ENCODE results near the gene SV2A.

GRCh38 chr1:149933208-149933607 is 15.6 kb upstream of the SV2A start:
- no peak for TF ChIP-seq CTCF (IDR thresholded peaks at IDR 0.05)
- TF ChIP-seq EP300 (IDR thresholded peaks at IDR 0.05): no peak
- TF ChIP-seq POLR2A (IDR thresholded peaks at IDR 0.05): no peak
- TF ChIP-seq POLR2AphosphoS5 (IDR thresholded peaks at IDR 0.05): no peak
